Measurements from ENCODE around the gene PSMD9.

DNA sequence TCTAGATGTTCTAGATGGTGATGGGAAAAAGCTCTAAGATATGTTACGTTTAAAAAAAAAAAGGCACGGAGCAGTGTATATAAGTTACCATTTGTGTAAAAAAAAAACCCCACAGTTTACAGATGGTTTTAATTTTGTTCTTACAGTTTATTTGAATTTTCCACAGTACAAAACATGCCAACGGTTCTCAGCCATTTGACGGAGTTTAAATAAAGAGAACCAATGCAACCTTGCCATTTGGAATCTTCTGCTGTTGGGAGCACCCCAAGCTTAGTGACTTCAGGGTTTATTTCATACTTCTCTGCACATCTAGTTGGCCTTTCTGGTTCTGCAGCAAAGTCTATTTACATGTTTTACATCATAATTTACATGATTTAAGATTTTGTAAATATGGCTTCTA lies 22.3 kb upstream of the PSMD9 start:
- TF ChIP-seq POLR2AphosphoS5 (IDR thresholded peaks at IDR 0.05; ENCODE audit: low read depth, low read length) (no peak), TAF1 (IDR thresholded peaks at IDR 0.05; ENCODE audit: borderline replicate concordance, insufficient read depth, low read length) (no peak), FOXP2 (optimal IDR thresholded peaks at IDR 0.05; ENCODE audit: borderline replicate concordance, extremely low read depth, extremely low read length, insufficient read depth) (no peak)
- TF ChIP-seq, protein P1, sequence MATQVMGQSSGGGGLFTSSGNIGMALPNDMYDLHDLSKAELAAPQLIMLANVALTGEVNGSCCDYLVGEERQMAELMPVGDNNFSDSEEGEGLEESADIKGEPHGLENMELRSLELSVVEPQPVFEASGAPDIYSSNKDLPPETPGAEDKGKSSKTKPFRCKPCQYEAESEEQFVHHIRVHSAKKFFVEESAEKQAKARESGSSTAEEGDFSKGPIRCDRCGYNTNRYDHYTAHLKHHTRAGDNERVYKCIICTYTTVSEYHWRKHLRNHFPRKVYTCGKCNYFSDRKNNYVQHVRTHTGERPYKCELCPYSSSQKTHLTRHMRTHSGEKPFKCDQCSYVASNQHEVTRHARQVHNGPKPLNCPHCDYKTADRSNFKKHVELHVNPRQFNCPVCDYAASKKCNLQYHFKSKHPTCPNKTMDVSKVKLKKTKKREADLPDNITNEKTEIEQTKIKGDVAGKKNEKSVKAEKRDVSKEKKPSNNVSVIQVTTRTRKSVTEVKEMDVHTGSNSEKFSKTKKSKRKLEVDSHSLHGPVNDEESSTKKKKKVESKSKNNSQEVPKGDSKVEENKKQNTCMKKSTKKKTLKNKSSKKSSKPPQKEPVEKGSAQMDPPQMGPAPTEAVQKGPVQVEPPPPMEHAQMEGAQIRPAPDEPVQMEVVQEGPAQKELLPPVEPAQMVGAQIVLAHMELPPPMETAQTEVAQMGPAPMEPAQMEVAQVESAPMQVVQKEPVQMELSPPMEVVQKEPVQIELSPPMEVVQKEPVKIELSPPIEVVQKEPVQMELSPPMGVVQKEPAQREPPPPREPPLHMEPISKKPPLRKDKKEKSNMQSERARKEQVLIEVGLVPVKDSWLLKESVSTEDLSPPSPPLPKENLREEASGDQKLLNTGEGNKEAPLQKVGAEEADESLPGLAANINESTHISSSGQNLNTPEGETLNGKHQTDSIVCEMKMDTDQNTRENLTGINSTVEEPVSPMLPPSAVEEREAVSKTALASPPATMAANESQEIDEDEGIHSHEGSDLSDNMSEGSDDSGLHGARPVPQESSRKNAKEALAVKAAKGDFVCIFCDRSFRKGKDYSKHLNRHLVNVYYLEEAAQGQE (IDR thresholded peaks at IDR 0.05; ENCODE audit: insufficient read depth in 1 of 2, low read depth in 2 of 2, low read length in 2 of 2), result no peak
